ENCODE results near the gene FSD1.
A peak's percentile ranks its signal among the peaks of the same experiment; 100 is the strongest.
"Not testable (repeated sequence)": the region's sequence is repeated elsewhere in the genome, so short reads cannot be mapped to it uniquely, and the experiment has no call there.

FSD1 gene

GRCh38 chr19:4345342-4346019 lies 41.1 kb downstream of the FSD1 start:
- DNase-seq (ENCODE audit: low read depth) = no peak

GRCh38 chr19:4346020-4346383 lies 41.6 kb downstream of the FSD1 start:
- DNase-seq (ENCODE audit: low read depth) = no peak

GRCh38 chr19:4347521-4347920 lies 43.1 kb downstream of the FSD1 start:
- peak; percentile 86 for DNase-seq (ENCODE audit: low read depth)

GRCh38 chr19:4349225-4349624 lies 44.8 kb downstream of the FSD1 start:
- DNase-seq (ENCODE audit: low read depth) = not testable (repeated sequence)

- DNase-seq (ENCODE audit: low read depth) = no peak
Measured at GRCh38 chr19:4350111-4350510, 45.7 kb downstream of the FSD1 start.

GRCh38 chr19:4350726-4351125 lies 46.3 kb downstream of the FSD1 start:
- no peak for DNase-seq (ENCODE audit: low read depth)

- peak; percentile 53 for DNase-seq (ENCODE audit: low read depth)
Measured at GRCh38 chr19:4352701-4353121, 48.3 kb downstream of the FSD1 start.

GRCh38 chr19:4354282-4354681 lies 49.9 kb downstream of the FSD1 start:
- DNase-seq (ENCODE audit: low read depth) = no peak

- no peak for DNase-seq (ENCODE audit: low read depth)
Measured at GRCh38 chr19:4354897-4355296, 50.5 kb downstream of the FSD1 start.

- no peak for DNase-seq (ENCODE audit: low read depth)
Measured at GRCh38 chr19:4357095-4357797, 52.8 kb downstream of the FSD1 start.

GRCh38 chr19:4357921-4358326 lies 53.5 kb downstream of the FSD1 start:
- no peak for DNase-seq (ENCODE audit: low read depth)

GRCh38 chr19:4358709-4359626 lies 54.6 kb downstream of the FSD1 start:
- DNase-seq (ENCODE audit: low read depth) = no peak

GRCh38 chr19:4359627-4360000 lies 55.2 kb downstream of the FSD1 start:
- no peak for DNase-seq (ENCODE audit: low read depth)

- no peak for DNase-seq (ENCODE audit: low read depth)
Measured at GRCh38 chr19:4360081-4360569, 55.7 kb downstream of the FSD1 start.

GRCh38 chr19:4360641-4361151 lies 56.3 kb downstream of the FSD1 start:
- no peak for DNase-seq (ENCODE audit: low read depth)

GRCh38 chr19:4361152-4362046 lies 57.0 kb downstream of the FSD1 start:
- DNase-seq (ENCODE audit: low read depth) = no peak

GRCh38 chr19:4362101-4362828 lies 57.9 kb downstream of the FSD1 start:
- DNase-seq (ENCODE audit: low read depth) = no peak

GRCh38 chr19:4362831-4363545 lies 58.6 kb downstream of the FSD1 start:
- DNase-seq (ENCODE audit: low read depth) = no peak

GRCh38 chr19:4363571-4364304 lies 59.3 kb downstream of the FSD1 start:
- no peak for DNase-seq (ENCODE audit: low read depth)

All from iris pigment epithelial cell (primary cell).